HG03066 (cell line): ENCODE results near the gene KRT75.
"Not testable (repeated sequence)": the region's sequence is repeated elsewhere in the genome, so short reads cannot be mapped to it uniquely, and the experiment has no call there.

Experiments used
- ATAC-seq: cut with Tn5 transposase; IDR thresholded peaks from one replicate; pipeline ENCODE4 v1.9.1; 2021; ENCODE audit warnings: low read depth; ENCODE audit not compliant: unreplicated experiment

The KRT75 gene

GRCh38 chr12:52418576-52419110 lies 15.5 kb downstream of the KRT75 start:
- ATAC-seq: no peak

GRCh38 chr12:52417740-52418139 lies 16.4 kb downstream of the KRT75 start:
- ATAC-seq: no peak

DNA sequence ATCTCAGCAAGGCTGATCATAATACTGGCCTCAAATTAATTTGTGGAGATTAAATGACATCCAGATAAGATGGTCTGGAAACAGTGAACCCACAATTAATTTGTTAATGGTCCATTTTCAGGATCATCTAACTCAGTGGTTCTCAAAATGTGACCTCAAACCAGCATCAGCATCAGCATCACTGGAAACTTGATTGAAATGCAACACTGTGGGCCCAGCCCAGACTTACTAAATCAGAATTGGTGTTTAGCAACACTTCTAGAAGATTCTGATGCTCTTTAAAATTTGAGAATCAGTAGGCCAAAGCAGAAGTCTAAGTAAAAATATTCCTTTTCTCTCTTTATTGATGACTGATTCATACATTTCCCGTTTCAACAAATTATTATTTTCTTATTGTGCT lies 17.4 kb downstream of the KRT75 start:
- ATAC-seq: no peak

DNA sequence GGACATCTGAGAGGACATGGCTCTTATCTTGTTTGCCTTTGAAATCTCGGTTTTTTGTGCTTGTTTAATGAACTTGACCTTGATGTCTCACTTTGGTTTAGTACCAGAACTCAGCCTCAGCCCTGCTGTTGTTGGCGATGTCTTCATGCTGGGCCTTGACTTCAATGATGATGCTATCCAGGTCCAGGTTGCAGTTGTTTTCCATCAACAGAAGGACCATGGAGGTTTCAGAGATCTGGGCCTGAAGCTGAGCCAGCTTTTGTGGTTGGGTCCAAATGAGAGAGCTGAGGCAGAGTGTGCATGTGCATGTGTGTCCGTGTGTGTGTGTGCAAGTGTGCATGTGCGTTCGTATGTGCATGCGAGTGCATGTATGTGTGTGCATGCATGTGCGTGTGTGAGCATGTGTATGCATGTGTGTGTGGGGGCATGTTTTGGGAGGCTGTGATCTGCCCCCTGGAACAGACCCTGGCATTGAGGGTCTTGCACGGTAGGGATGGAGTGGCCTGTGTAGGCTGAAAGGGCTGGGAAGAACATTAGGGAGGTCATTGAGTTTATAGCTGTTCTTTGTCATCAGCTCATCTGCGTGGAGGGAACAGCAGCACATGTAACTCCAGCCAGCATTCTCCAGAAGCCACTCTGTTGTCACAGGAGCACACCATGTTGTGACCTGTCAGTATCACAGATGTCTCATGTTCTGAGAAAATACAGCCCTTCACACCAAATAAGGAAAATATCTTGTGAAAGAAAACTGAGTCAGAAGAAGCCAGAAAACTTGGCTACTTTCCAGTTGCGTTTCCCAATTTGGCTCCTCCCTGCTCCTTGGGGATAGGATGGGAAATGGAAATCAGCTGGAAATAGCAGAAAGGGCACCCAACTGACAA lies 18.1 kb downstream of the KRT75 start:
- no peak for ATAC-seq

DNA sequence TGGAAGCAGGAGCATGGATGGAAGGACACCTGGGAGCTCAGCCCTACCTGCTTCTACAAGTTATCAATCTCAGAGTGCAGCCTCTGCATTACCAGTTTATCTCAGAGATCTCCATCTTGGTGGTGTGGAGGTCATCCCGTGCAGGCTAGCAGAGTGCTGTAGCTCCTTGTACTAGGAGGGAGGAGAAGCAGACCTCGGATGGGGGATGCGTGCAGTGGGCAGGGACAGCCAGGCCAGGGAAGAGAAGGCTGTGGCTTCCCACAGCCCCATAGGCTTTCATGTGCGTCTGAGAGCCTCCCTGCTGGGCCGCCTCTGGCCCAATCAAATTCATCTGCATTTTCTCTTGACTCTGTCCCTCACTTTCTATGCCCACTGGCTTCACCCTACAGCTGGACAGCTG lies 19.2 kb downstream of the KRT75 start:
- no peak for ATAC-seq

DNA sequence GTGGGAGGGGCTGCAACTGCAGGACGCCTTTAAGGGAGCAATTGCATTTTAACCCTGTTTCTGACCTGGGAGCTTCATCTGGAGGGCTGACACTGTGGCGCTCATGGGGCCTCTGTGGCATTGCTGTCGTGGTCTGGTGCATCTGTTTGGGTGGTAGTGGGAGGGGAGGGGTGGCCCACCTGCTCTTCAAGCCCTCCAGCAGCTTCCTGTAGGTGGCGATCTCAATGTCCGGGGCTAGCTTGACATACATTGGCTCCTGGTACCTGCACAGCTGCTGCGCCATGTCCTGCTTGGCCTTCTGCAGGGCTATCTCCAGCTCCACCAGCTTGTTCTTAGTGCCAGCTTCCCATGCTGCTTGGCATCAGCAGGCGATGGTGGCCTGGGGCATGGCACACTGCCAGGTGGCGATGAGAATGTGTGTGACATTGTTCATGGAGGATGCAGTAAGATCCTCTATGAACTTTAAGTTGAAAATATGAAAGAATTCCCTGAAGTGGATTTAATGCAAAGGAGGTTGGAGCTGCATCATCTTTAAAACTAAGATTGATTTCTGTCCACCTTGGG lies 20.3 kb downstream of the KRT75 start:
- no peak for ATAC-seq

- no peak for ATAC-seq
Measured at GRCh38 chr12:52413202-52413601, 21.0 kb downstream of the KRT75 start.

DNA sequence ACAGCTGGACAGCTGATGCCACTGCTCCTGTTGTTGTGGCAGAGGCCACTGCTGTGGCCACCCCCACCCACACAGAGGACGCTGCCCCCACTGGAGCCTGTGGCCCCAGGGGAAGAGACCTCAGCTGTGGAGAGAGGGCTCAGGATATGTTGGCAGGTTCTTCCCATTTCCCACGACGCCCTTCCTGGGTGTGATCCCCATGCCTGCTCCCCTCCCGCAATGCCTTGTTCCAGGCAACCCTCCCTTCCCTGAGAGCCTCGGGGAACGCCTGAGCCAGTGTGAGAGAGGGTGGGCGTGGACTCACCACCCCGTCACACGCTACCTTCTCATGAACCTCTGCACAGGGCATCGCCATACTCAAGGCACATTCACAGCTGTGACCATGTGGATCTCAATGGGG lies 22.4 kb downstream of the KRT75 start:
- no peak for ATAC-seq

- not testable (repeated sequence) for ATAC-seq
Measured at GRCh38 chr12:52410589-52411248, 23.5 kb downstream of the KRT75 start.

DNA sequence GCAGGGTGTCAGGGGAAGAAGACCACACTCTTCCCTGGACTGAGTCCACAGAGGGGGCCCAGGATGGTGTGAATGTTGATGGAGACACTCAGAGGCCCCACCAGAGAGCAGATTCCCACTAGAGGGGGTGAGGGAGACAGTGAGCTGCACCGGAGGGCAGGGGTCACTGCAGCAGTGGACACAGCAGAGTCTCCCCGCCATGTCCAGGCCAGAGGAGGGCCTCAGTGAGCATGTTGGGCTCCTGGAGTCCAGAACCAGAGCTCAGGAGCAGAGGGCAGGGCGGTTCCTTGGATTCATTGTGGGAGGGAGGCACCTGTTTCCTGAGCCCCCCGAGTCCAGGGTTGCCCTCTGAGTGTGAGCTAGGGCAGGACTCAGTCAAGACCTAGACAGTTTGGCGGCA lies 26.3 kb downstream of the KRT75 start:
- no peak for ATAC-seq

GRCh38 chr12:52405922-52406385 lies 28.2 kb downstream of the KRT75 start, which contains the start of gene KRT82:
KRT82 (minus strand) TSS chr12:52406335; CDS start chr12:52406277, 58 bp downstream.
- no peak for ATAC-seq

GRCh38 chr12:52404951-52405350 lies 29.2 kb downstream of the KRT75 start:
- ATAC-seq: no peak

GRCh38 chr12:52403561-52403960 lies 30.6 kb downstream of the KRT75 start:
- no peak for ATAC-seq

DNA sequence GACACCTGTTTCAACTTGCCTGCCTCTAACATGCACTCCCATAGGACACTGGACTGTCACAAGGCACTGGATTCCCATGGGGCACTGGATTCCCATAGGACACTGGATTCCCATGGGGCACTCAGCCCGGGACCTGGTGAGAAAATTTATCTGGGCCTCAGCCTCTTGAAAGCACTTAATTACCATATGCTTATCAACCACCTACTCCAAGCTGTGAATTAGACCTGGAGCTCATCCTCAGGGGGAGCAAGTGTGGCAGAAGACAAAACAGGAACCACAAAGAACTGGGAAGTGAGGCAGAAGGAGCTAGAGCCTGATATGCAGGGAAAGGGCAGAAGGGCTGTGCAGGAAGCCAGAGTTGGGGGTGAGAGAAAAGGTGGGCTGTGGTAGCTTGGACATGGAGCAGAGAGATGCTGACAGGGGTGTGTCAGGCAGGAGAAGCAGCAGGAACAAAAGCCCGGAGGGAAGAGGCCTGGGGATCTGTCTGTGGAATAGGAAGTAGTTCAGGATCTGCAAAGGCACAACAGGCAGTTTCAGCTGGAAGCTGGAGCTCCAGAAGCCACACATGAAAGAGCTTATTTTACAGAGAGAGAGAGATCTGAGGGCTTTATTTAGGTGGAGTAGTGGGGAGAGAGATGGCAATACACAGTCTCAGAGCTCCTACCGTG lies 31.2 kb downstream of the KRT75 start:
- ATAC-seq: no peak

DNA sequence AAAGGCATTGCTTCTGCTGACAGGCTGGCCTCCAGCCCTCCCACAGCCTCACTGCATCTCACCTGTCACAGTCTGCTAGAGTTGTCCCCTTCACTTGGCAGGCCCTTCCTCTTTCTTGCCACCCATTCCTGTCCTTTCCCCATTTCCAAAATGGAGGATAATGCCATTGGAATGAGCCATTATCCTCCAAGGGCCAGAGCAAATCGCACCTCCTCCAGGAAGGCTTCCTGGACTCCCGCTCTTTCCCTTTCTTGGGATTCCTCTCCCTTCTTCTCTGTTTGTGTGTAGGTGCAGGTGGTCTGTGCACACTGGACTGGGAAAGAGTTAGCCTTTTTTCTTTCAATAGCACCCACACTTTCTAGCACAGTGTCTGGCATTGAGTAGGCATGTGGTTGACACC lies 31.8 kb downstream of the KRT75 start:
- no peak for ATAC-seq

DNA sequence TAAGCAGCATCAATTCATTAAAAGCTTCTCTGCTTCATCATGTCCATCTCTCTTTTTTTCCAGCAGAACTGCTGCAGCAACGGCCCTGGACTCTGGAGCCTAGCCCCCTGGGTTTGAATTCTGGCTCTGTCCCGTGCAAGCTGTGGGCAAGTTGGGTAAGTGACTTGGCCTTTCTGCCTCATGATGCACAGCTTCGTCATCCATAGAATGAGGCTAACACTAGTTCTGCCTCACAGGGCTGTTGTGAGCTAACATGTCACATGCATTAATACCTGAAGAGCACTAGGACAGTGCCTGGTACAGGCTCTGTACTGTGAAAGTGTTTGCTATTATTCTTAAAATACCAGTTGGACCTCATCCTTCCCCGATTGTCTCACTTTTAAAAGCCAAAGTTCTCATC lies 32.2 kb downstream of the KRT75 start:
- no peak for ATAC-seq

- no peak for ATAC-seq
Measured at GRCh38 chr12:52401526-52401925, 32.6 kb downstream of the KRT75 start.

DNA sequence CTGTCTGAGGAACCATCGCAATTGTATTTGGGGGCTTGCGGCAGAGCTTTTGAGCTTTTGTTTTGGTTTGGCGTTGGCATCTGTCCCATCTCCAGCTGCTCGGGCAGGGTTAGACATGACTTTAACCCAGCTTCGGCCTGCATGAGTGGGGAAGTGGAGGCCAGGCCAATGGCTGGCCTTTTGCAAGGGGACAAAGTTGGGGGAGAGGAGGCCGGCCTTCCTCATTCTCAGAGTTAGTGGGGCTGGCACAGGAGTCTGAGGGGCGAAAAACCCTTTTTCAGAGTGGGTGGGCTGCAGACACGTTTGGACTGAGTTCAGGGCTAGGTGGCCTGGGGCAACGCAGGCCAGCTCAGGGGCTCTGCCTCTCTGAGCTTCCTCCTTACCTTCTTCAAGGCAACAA lies 33.3 kb downstream of the KRT75 start:
- no peak for ATAC-seq

- no peak for ATAC-seq
Measured at GRCh38 chr12:52399756-52400155, 34.4 kb downstream of the KRT75 start.

GRCh38 chr12:52398176-52398575 lies 36.0 kb downstream of the KRT75 start:
- ATAC-seq: no peak

GRCh38 chr12:52396656-52397055 lies 37.5 kb downstream of the KRT75 start:
- no peak for ATAC-seq
